DOHH2 (cell line): ENCODE results near the gene CDK5RAP2.

Source experiments
- H3F3A ChIP-seq: fragments of 200-600 bp; sonication (generic), shearing (Covaris generic); 2 replicates; pipeline ENCODE4 v1.6.0; 2016; ENCODE audit warnings: antibody characterized with exemption, mild to moderate bottlenecking; ENCODE audit not compliant: control insufficient read depth, insufficient read depth
- H3K27ac ChIP-seq: fragments of 200-600 bp; sonication (generic); 2 replicates; pipeline ENCODE4 v1.5.1; 2014; ENCODE audit warnings: low read depth, mild to moderate bottlenecking, low read length, moderate library complexity
- H3K27me3 ChIP-seq: fragments of 200-600 bp; sonication (generic); 2 replicates; pipeline ENCODE4 v1.6.1; 2014; ENCODE audit warnings: mild to moderate bottlenecking, low read length, mixed read lengths; ENCODE audit not compliant: control insufficient read depth
- H3K36me3 ChIP-seq: fragments of 200-600 bp; sonication (generic); 2 replicates; pipeline ENCODE4 v1.6.1; 2014; ENCODE audit warnings: mild to moderate bottlenecking, low read length, moderate library complexity, mixed read lengths; ENCODE audit not compliant: control insufficient read depth
- H3K4me1 ChIP-seq: fragments of 200-600 bp; sonication (generic); 2 replicates; pipeline ENCODE4 v1.6.1; 2014; ENCODE audit warnings: mild to moderate bottlenecking, low read length, mixed read lengths; ENCODE audit not compliant: control insufficient read depth
- H3K4me2 ChIP-seq: fragments of 200-600 bp; sonication (generic); 2 replicates; pipeline ENCODE4 v1.6.0; 2014; ENCODE audit warnings: mild to moderate bottlenecking, low read length, moderate library complexity
- H3K4me3 ChIP-seq: fragments of 200-600 bp; sonication (generic); 2 replicates; pipeline ENCODE4 v1.5.1; 2014; ENCODE audit warnings: mild to moderate bottlenecking, low read length, mixed read lengths
- H3K79me2 ChIP-seq: fragments of 200-600 bp; sonication (generic); 2 replicates; pipeline ENCODE4 v1.6.1; 2014; ENCODE audit warnings: mild to moderate bottlenecking, low read length, mixed read lengths; ENCODE audit not compliant: control insufficient read depth
- H3K9me2 ChIP-seq: fragments of 200-600 bp; sonication (generic); replicated peaks from 2 replicates; pipeline ENCODE4 v1.6.1; 2014; ENCODE audit warnings: mild to moderate bottlenecking, low read length, mixed read lengths; ENCODE audit not compliant: control insufficient read depth
- H3K9me3 ChIP-seq: fragments of 200-600 bp; sonication (generic); 2 replicates; pipeline ENCODE4 v1.6.1; 2014; ENCODE audit warnings: antibody characterized with exemption, low read length, mixed read lengths; ENCODE audit not compliant: control insufficient read depth, insufficient read depth
- H4K20me1 ChIP-seq: fragments of 200-600 bp; sonication (generic); 2 replicates; pipeline ENCODE4 v1.6.0; 2014; ENCODE audit warnings: low read depth, mild to moderate bottlenecking, antibody characterized with exemption, low read length, moderate library complexity; ENCODE audit not compliant: control insufficient read depth, insufficient read depth
- EZH2phosphoT487 ChIP-seq: fragments of 200-600 bp; sonication (generic); IDR thresholded peaks from 2 replicates; pipeline ENCODE4 v1.6.1; 2017; ENCODE audit warnings: borderline replicate concordance, mild to moderate bottlenecking, antibody characterized with exemption, low read length, moderate library complexity, mixed read lengths
- TF ChIP-seq, protein P1 (sequence below): fragments of 200-600 bp; sonication (generic); IDR thresholded peaks from one replicate; pipeline ENCODE4 v1.5.1; 2014; ENCODE audit warnings: antibody characterized with exemption, mild to moderate bottlenecking, low read depth, low read length; ENCODE audit not compliant: poor library complexity, severe bottlenecking

The CDK5RAP2 gene

DNA sequence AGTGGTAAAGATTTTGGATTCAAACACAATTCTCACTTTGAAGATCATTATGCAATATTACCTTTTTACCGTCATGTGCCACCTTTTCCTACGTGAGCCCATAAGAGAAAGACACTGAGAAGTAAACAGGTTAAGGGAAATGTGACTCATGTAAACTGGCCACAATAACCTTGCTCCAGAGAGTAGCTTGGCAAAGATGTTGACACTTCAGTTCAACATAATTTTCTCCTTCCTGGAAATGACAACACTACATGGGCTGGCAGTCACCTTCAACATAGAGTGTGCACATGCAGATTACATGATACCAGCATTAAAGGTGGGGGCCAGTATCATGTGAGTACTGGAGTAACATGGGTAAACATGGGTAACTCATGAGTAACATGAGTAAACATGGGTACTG, 141.9 kb downstream of the CDK5RAP2 start:
- no peak overlapping the region for H3K27ac ChIP-seq
- H3K9me2 ChIP-seq, result no peaks in the 10 kb centered on the region
- TF ChIP-seq, protein P1, sequence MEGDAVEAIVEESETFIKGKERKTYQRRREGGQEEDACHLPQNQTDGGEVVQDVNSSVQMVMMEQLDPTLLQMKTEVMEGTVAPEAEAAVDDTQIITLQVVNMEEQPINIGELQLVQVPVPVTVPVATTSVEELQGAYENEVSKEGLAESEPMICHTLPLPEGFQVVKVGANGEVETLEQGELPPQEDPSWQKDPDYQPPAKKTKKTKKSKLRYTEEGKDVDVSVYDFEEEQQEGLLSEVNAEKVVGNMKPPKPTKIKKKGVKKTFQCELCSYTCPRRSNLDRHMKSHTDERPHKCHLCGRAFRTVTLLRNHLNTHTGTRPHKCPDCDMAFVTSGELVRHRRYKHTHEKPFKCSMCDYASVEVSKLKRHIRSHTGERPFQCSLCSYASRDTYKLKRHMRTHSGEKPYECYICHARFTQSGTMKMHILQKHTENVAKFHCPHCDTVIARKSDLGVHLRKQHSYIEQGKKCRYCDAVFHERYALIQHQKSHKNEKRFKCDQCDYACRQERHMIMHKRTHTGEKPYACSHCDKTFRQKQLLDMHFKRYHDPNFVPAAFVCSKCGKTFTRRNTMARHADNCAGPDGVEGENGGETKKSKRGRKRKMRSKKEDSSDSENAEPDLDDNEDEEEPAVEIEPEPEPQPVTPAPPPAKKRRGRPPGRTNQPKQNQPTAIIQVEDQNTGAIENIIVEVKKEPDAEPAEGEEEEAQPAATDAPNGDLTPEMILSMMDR, result no peak
- no peak for TF ChIP-seq EZH2phosphoT487
- no peaks in the 10 kb centered on the region for H3K79me2 ChIP-seq
- H4K20me1 ChIP-seq, result no peaks in the 10 kb centered on the region; the same call in 1 of the 2 replicates
- no peaks in the 10 kb centered on the region for H3K9me3 ChIP-seq
- no peaks in the 10 kb centered on the region for H3K4me1 ChIP-seq
- H3F3A ChIP-seq, result no peaks in the 10 kb centered on the region
- H3K27me3 ChIP-seq, result no peaks in the 10 kb centered on the region
- H3K4me2 ChIP-seq, result no peak overlapping the region
- H3K4me3 ChIP-seq, result no peak overlapping the region
- H3K36me3 ChIP-seq, result peaks cover 62% of the 10 kb centered on the region

DNA sequence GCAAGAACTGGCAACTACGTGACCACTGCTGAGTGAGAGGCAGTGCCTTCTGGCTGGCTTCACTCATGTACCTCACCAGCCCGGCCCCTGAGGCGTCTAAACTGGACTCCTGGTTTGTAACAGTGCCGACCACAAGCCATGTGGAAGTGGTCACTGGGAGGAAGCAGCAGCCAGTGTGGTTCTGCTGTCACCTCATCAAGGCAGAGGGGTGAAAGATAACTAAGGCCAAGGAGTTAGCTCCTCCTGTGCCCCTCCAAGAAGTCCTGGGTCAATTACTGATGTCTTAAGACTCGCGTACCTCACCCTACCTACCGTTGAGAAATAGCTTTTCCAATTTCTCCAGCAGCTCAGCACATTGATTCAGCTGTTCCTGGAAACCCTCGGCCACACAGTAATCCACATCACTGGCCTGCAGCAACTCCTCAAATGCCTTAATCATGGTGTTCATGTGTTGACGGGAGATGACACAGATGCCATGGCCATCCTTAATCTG, 142.9 kb downstream of the CDK5RAP2 start:
- Histone ChIP-seq H3K79me2 (no peaks in the 10 kb centered on the region), H3K36me3 (peaks cover 52% of the 10 kb centered on the region), H3F3A (no peaks in the 10 kb centered on the region), H3K4me2 (no peak overlapping the region), H4K20me1 (no peaks in the 10 kb centered on the region; the same call in 1 of the 2 replicates), H3K9me3 (no peaks in the 10 kb centered on the region), H3K27ac (no peak overlapping the region), H3K4me3 (no peak overlapping the region), H3K27me3 (no peaks in the 10 kb centered on the region), H3K9me2 (no peaks in the 10 kb centered on the region), H3K4me1 (no peaks in the 10 kb centered on the region)
- TF ChIP-seq, protein P1, result no peak
- no peak for TF ChIP-seq EZH2phosphoT487

DNA sequence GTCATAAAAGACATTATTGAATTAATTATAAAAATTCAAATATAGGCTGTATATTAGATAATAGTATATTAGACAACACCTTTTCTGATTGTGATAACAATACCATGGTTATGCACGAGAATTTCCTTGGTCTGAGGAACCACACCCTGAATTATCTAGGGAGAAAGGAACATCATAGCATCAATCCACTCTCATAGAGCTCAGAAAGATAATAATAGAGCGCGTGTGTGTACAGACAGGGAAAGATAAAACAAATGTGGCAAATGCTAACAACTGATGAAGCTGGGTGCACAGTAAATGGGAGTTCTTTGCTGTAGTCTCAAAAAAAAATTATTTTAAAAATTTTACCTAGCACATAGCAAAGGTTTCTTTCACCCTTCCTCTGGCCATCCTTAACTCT, 143.5 kb downstream of the CDK5RAP2 start:
- no peak for TF ChIP-seq EZH2phosphoT487
- TF ChIP-seq, protein P1, result no peak
- H3K9me2 ChIP-seq, result no peaks in the 10 kb centered on the region
- H3K27ac ChIP-seq, result no peak overlapping the region
- no peak overlapping the region for H3K4me3 ChIP-seq
- no peaks in the 10 kb centered on the region; the same call in 1 of the 2 replicates for H4K20me1 ChIP-seq
- H3K4me2 ChIP-seq, result no peak overlapping the region
- H3K4me1 ChIP-seq, result no peaks in the 10 kb centered on the region
- H3K36me3 ChIP-seq, result peaks cover 46% of the 10 kb centered on the region
- H3K9me3 ChIP-seq, result no peaks in the 10 kb centered on the region
- H3F3A ChIP-seq, result no peaks in the 10 kb centered on the region
- H3K79me2 ChIP-seq, result no peaks in the 10 kb centered on the region
- H3K27me3 ChIP-seq, result no peaks in the 10 kb centered on the region

DNA sequence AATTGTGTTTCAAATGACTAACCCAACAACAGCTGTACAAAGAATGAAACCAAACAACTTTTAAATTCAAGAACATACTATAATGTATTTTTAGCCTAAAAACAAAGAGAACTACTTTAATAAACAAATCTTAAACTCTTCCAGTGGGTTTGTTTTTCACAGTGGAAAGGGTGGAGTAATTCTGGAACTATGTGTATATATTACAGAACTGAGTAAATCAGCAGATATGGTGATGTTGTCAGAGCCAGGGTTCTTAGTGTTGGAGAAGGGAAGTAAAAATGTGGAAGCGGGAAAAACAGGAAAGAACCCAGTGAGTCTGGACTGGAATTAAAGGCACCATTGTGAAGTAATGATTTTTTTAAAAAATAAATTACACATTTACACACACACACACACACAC, 144.9 kb downstream of the CDK5RAP2 start:
- no peaks in the 10 kb centered on the region for H3K9me3 ChIP-seq
- no peaks in the 10 kb centered on the region for H3K79me2 ChIP-seq
- no peak overlapping the region for H3K27ac ChIP-seq
- no peaks in the 10 kb centered on the region for H3K4me1 ChIP-seq
- no peak overlapping the region for H3K4me3 ChIP-seq
- H3K9me2 ChIP-seq, result no peaks in the 10 kb centered on the region
- H4K20me1 ChIP-seq, result no peaks in the 10 kb centered on the region; the same call in 1 of the 2 replicates
- no peaks in the 10 kb centered on the region for H3F3A ChIP-seq
- TF ChIP-seq EZH2phosphoT487, result no peak
- TF ChIP-seq, protein P1, result no peak
- no peak overlapping the region for H3K4me2 ChIP-seq
- no peaks in the 10 kb centered on the region for H3K27me3 ChIP-seq
- H3K36me3 ChIP-seq, result peaks cover 36% of the 10 kb centered on the region
